T-helper 1 cell treated with Interleukin-12 subunit alpha and Interleukin-12 subunit beta and Interleukin-4 antibody, amounts not matched to agents 30 ng/mL and 1 ng/mL, for 36 hours (primary cell): ENCODE results near the gene KIFC1. TPM values are rescaled to one million over a fixed set of nuclear protein-coding genes. Genes with fewer than 3 reads are reported as not detected.
"Not testable (repeated sequence)": the region's sequence is repeated elsewhere in the genome, so short reads cannot be mapped to it uniquely, and the experiment has no call there.

ENCODE experiments used
- intact Hi-C: fragments of 100-400 bp; cut with micrococcal nuclease; formaldehyde crosslinking; loops from one replicate; pipeline ENCODE4 v1.15.1; 2024
- total RNA-seq: library from RNA; stranded (reverse); gene quantifications from 2 replicates; pipeline ENCODE4 v1.2.3, GENCODE V29; 2022

Gene KIFC1, protein sequence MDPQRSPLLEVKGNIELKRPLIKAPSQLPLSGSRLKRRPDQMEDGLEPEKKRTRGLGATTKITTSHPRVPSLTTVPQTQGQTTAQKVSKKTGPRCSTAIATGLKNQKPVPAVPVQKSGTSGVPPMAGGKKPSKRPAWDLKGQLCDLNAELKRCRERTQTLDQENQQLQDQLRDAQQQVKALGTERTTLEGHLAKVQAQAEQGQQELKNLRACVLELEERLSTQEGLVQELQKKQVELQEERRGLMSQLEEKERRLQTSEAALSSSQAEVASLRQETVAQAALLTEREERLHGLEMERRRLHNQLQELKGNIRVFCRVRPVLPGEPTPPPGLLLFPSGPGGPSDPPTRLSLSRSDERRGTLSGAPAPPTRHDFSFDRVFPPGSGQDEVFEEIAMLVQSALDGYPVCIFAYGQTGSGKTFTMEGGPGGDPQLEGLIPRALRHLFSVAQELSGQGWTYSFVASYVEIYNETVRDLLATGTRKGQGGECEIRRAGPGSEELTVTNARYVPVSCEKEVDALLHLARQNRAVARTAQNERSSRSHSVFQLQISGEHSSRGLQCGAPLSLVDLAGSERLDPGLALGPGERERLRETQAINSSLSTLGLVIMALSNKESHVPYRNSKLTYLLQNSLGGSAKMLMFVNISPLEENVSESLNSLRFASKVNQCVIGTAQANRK
- total RNA-seq = 76.1 and 76.9 TPM in 2 replicates

DNA sequence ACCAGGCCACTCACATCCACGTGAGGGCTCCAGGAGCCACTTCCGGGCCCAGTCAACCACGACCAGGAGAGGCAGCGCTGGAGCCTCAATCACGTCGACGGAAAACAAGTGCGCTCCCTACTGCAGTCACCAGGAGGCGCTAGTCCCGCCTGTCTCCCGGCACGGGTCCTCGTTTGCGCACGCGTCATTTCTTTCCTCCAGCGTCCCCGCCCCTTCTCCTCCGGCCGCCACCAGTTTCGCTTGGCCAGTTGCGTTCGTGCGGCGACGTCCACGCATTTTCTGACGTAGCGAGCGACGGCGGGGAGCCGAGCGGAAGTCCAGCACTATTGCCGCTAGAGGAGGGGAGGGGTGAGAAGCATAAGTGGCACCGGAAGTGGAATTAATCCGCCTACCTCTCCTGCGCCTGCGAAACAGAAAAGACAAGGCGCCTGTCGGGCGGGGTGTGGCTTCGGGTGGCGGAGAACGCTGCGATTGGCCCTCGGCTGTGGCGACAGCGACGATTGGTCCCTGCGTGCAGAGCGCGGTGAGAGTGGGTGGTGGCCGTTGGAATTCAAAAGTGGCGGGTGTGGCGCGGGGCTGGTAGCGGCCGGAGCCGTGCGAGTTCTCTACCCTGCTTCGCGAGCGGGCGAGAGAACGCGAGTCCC, at the start of gene KIFC1:
KIFC1 (plus strand) TSS at position 546 of the 644 bp plus-strand sequence. CDS start 163 bp downstream, outside the sequence.
- intact Hi-C loops = loop anchor here (1.0 to 5.0 kb wide), 19 partner anchors 19 to 539 kb away; partner anchors contain the start of genes BAK1, CUTA, HSD17B8 and ITPR3

DNA sequence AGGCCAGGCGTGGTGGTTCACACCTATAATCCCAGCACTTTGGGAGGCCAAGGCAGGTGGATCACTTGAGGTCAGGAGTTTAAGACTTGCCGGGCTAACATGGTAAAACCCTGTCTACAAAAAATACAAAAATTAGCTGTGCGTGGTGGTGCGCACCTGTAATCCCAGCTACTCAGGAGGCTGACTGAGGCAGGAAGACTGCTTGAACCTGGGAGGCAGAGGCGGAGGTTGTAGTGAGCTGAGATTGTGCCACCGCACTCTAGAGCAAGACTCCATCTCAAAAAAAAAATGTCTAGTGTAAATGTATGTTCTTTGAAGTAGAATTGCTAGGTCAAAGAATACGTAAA, 48.0 kb upstream of the KIFC1 start:
- intact Hi-C loops = not testable (repeated sequence)

DNA sequence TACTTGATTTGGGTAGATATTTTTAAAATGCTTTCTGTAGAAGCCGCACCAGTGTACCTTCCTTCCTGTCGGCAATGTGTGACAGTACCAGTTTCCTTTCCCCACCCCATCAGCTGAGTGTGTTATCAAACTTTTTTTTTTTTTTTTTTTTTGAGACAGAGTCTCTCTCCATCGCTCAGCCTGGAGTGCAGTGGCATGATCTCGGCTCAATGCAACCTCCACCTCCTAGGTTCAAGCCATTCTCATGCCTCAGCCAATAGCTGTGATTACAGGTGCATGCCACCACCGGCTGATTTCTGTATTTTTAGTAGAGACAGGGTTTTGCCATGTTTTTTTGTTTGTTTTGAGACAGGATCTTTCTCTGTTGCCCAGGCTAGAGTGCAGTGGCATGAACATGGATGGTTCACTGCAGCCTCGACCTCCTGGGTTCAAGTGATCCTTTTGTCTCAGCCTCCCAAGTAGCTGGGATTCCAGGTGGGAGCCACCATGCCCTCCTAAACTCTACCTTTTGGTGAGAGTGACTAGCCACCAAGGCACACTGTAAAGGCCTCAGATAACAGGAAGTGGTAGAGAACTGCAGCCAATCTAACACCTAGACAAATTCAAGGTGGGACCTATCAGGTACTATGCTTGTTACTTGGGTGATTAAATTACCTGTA, 47.5 kb upstream of the KIFC1 start:
- intact Hi-C loops = loop anchor here (1.0 to 2.0 kb wide), 3 partner anchors 21 to 75 kb away; partner anchors contain the start of genes CUTA and ZBTB22

DNA sequence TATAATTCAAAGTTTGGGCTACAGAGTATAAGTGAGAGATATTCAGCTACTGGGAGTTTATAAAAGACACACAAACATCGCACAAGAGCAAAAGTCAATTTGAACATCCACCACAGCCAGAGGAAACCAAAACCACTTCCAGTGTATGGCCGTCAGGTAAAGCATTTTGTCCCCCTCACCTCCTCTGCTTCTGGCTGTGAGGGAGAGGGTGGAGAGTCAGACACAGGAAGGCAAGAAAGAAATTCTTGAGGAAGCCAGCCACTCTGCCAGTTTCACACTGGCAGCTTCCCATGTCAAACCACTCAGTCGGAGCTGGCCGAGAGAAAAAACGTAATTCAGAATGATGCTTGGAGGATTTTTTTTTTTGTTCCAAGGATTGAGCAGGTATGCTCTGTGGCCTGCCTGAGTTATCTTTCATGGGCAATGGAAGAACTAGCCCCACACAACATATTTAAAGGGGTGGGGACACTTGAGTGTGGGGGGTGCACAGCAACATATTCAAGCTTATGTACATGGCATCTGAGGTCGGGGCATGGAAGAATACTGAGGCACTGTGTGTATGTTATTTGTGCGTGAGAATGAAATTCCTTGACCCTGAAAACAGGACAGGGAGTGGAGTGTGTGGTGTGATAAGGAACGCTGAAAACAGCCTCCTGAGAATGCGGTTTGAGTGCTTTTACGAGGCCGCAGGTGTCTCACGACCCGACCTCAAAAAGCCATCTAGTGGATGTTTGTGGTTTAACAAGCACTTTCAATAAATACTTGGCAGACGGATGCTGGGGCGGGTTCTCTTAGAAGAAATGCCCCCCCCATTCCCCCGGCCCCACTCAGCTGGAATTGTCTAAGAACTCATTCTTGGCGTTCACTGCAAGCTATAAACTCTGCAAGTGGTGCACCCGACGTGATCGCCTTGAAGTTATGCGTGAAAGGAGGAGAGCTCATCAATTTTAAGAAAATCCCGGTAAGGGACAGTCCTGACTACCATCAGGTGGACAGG, 46.6 kb upstream of the KIFC1 start:
- intact Hi-C loops = loop anchor here (1.0 to 2.0 kb wide), 6 partner anchors 22 to 74 kb away; partner anchors contain the start of genes CUTA, KIFC1, VPS52 and ZBTB22

DNA sequence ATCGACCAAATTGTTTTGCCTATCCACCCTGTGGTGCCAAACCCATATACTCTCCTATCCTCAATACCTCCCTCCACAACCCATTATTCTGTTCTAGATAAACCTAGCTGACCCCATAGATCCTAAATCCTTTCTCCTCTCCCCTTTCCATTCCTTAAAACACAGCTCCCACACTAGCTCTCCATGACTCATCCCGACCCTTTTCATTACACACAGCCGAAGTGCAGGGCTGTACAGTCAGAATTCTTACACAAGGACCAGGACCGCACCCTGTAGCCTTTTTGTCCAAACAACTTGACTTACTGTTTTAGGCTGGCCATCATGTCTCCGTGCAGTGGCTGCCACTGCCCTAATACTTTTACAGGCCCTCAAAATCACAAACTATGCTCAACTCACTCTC, 44.7 kb upstream of the KIFC1 start:
- intact Hi-C loops = not testable (repeated sequence)

DNA sequence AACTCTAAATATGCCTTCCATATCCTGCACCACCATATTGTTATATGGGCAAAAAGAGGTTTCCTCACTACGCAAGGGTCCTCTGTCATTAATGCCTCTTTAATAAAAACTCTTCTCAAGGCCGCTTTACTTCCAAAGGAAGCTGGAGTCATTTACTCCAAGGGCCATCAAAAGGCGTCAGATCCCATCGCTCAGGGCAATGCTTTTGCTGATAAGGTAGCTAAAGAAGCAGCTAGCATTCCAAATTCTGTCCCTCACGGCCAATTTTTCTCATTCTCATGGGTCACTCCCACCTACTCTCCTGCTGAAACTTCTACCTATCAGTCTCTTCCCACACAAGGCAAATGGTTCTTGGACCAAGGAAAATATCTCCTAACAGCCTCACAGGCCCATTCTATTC, 43.8 kb upstream of the KIFC1 start:
- intact Hi-C loops = no loop called here

DNA sequence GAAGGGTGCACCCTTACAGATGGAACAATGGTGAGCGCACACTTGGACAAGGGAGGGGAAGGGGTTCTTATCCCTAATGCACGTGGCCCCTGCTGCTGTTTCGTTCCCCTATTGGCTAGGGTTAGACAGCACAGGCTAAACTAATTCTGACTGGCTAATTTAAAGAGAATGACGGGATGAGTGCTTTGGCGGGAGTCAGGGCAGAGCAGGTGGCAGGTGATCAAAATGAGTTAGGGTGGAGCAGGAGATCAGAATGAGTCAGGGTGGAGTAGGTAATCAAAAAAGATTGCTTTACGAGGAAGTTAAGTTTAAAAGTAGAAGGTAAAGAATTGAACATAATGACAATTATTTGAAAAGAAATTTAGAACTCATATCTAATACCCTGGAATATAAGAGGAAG, 35.8 kb upstream of the KIFC1 start:
- intact Hi-C loops = not testable (repeated sequence)

DNA sequence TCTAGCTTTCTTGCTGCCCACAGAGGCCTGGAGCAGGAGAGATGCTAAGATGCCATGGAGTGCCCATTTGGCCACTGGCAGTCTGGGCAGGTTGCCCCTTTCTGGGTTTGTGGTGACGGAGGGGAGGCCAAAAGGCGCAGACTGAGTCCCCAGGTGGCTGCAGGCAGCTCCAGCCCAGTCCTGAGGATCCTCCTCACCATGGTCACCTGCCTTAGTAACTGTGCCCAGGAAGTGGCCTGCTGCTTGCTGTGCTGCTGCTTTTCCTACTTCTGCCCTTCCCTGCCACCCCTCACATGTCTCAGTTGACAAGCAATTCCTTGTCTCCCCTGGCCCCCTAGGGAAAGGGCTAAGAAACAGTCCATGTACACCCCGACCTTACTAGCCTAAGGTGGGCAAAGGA, 35.3 kb upstream of the KIFC1 start:
- intact Hi-C loops = no loop called here

DNA sequence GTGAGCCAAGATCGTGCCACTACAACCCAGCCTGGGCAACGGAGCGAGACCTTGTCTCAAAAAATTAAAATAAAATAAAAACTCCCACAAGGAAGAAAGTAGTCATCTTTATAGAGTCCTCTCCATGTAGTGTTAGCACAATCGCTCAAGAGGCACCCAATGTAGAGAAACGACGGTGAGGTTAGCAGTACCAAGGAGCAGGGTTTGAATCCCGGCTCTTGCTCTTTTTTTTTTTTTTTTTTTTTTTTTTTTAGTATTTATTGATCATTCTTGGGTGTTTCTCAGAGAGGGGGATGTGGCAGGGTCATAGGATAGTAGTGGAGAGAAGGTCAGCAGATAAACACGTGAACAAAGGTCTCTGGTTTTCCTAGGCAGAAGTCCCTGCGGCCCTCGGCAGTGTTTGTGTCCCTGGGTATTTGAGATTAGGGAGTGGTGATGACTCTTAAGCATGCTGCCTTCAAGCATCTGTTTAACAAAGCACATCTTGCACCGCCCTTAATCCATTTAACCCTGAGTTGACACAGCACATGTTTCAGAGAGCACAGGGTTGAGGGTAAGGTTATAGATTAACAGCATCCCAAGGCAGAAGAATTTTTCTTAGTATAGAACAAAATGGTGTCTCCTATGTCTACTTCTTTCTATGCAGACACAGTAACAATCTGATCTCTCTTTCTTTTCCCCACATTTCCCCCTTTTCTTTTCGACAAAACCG, 34.3 kb upstream of the KIFC1 start:
- intact Hi-C loops = not testable (repeated sequence)

DNA sequence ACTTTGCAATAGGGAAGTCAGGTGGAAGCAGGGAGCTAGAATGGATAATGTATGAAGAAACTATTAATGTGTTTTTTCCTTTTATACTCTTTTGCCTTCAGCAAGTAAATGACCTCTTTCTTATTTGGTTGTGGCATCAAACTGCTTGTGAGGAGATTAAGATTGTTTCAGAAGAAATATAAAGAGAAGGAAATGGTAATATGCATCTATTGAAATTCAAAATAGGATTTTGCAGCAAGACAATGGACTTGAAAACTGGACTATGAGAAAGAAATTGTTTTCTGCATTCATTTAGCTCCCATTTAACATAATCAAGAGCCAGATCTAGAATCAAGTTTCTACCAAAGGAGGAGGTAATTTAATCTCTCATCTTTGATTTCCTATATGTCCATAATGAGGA, 32.3 kb upstream of the KIFC1 start:
- intact Hi-C loops = no loop called here

DNA sequence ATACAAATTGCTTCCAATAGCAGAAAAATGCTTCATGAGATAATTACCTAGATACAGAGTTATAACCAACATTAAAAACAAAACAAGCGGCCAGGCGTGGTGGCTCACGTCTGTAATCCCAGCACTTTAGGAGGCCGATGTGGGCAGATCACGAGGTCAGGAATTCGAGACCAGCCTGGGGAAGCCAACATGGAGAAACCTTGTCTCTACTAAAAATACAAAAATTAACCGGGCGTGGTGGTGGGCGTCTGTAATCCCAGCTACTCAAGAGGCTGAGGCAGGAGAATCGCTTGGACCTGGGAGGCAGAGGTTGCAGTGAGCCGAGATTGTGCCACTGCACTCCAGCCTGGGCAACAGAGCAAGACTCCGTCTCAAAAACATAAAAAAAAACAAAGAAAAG, 28.1 kb upstream of the KIFC1 start:
- intact Hi-C loops = not testable (repeated sequence)

DNA sequence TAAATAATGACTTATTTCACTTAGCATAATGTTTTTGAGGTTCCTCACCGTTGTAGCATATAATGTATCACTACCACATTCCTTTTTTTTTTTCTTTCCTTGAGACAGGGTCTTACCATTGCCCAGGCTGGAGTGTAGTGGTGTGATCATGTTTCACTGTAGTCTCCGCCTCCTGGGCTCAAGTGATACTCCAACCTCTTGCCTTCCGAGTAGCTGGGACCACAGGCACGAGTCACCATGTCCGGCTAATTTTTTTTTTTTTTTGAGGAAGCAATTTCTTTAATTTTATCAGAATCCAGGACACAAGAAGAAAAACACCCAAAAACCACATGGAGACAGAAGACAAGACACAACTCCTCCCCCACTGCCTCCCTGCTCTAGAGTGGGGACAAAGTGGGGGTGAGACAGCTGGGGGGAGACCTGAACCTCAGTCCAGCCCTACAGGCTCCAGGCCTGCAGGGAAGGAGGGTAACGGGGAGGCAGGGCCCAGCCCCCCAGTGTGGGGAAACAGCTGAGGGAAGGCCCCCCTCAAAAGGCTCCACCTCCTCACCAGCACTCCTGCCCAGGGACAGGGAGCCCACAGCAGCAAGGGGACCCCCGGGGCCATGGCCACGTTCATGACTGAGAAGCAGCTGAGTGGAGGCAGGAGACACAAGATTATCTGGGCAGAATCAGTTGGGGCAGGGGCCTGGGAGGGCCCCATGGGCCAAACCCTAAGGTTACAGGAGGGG, 27.0 kb upstream of the KIFC1 start:
- intact Hi-C loops = not testable (repeated sequence)

DNA sequence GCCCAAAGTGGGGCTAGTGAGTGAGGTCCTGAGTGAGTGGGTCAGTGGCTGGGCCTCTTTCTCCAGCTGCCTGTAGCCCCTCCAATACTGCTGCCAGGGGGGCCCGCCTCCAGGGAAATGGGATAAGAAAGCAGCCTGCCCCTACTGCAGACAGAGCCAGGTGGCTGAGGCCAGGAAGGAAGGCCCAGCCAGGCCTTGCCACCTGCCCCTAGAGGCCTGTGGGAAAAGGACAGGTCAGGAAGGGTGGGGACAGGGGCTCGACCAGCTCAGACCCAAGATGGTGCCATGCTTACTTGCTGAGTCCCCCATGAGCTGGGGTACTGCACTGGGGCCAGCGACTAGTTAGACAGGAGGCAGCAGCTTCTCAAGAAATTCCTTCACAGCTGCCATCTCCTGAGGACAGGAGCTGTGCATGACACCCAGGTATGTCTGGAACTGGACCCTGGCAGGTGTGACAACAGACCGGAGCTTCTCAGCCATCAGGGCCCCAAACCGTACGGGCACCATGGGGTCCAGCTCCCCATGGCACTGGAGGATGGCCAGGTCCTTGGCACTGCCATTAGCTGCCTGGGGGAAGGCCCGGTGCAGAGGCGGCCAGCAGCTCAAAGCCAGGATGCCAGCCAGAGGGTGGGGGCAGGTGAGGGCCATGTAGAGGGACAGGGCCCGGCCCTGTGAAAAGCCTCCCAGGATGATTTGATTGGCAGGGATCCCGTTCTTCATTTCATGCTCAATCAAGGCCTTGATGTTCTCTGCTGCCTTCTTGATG, 26.2 kb upstream of the KIFC1 start:
- intact Hi-C loops = not testable (repeated sequence)

DNA sequence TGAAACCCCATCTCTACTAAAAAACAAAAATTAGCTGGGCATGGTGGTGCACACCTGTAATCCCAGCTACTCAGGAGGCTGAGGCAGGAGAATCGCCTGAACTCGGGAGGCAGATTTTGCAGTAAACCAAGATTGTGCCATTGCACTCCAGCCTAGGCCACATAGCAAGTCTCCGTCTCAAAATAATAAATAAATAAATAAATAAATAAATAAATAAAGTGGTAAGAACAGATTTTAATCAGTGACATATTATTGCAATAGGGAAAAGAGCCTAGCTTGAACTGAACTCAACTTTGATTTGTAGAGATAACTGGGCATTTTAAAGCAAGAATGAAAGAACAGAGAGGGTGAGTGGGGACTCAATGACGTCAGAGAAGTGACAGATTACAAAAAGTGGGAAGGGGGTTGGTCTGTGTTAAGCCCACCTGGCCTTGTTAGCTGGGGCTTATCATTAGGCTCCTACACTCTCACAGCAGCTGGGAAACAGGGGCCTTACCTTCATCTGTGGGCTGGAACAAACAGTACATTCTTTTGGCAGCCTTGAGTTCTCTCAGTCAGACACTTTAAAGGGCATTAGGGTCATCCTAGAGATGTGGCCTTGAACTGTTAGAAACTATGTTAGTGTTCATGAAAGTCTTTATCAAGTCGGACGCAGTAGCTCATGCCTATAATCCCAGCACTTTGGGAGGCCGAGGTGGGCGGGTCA, 24.5 kb upstream of the KIFC1 start:
- intact Hi-C loops = no loop called here

DNA sequence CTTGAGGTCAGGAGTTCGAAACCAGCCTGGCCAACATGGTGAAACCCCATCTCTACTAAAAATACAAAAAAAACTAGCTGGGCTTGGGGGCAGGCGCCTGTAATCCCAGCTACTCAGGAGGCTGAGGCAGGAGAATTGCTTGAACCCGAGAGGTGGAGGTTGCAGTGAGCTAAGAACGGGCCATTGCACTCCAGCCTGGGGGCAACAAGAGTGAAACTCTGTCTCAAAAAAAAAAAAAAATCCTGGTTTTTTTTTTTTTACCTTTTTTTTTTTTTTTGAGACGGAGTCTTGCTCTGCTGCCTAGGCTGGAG, 24.0 kb upstream of the KIFC1 start:
- intact Hi-C loops = not testable (repeated sequence)

DNA sequence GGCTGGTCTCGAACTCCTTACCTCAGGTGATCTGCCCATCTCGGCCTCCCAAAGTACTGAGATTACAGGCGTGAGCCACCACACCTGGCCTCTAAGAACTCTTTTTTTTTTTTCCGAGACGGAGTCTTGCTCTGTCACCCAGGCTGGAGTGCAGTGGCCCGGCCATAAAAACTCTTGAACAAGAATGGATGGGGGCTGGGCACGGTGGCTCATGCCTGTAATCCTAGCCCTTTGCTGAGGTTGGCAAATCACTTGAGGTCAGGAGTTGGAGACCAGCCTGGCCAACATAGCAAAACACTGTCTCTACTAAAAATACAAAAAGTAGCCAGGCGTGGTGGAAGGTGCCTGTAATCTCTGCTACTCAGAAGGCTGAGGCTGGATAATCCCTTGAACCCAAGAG, 19.7 kb upstream of the KIFC1 start:
- intact Hi-C loops = not testable (repeated sequence)

DNA sequence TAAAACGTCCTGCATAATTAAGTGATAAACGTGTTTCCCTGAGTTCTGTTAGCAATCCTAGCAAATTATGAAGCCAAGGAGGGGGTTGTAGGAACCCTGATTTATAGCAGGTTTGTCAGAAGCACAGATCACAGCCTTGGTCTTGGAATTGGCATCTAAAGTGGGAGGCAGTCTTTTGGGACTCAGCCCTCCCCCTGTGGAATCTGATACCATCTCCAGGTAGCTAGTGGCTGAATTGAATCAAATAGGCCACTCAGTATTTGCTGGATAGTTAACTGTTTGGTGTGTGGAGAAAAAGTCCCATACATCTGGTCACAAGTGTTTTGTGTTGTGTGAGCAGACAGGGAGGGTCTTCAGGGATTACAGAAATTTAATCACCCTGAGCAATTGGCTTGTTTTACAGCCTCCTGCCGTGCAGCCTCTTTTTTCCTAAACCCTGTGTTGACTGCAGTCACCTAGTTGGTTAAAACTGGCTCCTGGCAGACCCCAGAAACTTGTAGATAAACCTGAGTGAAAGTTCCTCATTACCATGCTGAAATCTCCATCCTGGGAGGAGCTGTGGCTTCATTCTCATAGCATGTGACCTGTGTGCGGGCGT, 19.0 kb upstream of the KIFC1 start:
- intact Hi-C loops = no loop called here
